ENCODE results near the gene TRMO.

- TF ChIP-seq CTCF (IDR thresholded peaks at IDR 0.05 in 4 of 5, conservative IDR thresholded peaks at IDR 0.05 in 1 of 5) (no peak), POLR2A (IDR thresholded peaks at IDR 0.05) (no peak)
Observed at GRCh38 chr9:97906236-97906831, 16.0 kb downstream of the TRMO start.

All from gastrocnemius medialis (tissue), 4 donors.